Measurements from ENCODE around the gene PRDX3.

DNA sequence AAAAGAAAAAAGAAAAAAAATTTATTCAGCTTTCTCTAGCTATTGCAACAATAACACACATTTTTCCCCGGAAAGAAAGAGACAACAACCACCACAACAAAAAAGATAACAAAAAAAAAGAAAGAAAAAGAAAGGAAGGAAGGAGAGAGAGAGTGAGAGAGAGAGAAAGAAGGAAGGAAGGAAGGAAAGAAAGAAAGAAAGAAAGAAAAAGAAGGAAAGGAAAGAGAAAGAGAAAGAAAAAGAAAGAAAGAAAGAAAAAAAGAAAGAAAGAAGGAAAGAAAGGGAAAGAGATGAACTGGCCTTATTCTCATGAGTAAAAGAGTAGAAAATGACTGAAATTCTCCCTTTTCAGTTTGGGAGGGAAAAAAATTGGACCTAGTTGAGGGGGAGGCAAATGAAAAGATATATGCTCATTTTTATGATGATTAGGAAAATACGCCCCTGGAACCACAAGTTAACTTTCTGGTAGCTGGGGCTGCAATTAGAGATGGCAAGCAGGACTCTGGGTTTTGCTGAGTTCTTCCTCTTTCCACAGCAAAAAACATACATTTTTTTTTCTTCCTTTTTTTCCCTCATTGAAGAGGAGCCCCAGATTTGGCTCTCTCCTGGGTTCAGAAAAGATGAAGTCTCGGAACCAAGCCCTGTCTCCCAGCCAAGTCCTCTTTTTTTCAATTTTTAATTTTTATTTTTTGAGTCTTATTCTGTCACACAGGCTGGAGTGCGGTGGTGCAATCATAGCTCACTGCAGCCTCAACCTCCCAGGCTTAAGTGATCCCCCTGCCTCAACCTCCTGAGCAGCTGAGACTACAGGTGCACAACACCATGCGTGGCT, 12.6 kb upstream of the PRDX3 start:
- TF ChIP-seq, protein P1, sequence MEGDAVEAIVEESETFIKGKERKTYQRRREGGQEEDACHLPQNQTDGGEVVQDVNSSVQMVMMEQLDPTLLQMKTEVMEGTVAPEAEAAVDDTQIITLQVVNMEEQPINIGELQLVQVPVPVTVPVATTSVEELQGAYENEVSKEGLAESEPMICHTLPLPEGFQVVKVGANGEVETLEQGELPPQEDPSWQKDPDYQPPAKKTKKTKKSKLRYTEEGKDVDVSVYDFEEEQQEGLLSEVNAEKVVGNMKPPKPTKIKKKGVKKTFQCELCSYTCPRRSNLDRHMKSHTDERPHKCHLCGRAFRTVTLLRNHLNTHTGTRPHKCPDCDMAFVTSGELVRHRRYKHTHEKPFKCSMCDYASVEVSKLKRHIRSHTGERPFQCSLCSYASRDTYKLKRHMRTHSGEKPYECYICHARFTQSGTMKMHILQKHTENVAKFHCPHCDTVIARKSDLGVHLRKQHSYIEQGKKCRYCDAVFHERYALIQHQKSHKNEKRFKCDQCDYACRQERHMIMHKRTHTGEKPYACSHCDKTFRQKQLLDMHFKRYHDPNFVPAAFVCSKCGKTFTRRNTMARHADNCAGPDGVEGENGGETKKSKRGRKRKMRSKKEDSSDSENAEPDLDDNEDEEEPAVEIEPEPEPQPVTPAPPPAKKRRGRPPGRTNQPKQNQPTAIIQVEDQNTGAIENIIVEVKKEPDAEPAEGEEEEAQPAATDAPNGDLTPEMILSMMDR (conservative IDR thresholded peaks at IDR 0.05 in 1 of 2, IDR thresholded peaks at IDR 0.05 in 1 of 2; ENCODE audit: extremely low read depth in 1 of 2, insufficient read depth in 1 of 2, low read depth in 1 of 2, low read length in 2 of 2) = no peak
- TF ChIP-seq EZH2 (IDR thresholded peaks at IDR 0.05; ENCODE audit: borderline replicate concordance, low read length) = no peak
